Esophagus muscularis mucosa (tissue), 3 donors: ENCODE data around the gene JMJD1C.

Source experiments
- POLR2A ChIP-seq: fragments of 450-650 bp; IDR thresholded peaks from one replicate; pipeline ENCODE4 v1.6.1; 2017; ENCODE audit warnings: antibody characterized with exemption, moderate library complexity, mild to moderate bottlenecking, low read depth
- TF ChIP-seq, protein P1 (sequence below), 3 experiments: fragments of 200-600 bp in 2 of 3; fragments of 450-650 bp in 1 of 3; sonication (generic) in 2 of 3; IDR thresholded peaks; one replicate each; pipeline ENCODE4 v1.5.1; 2017 to 2019; ENCODE audit warnings: antibody characterized with exemption in 3 of 3, mild to moderate bottlenecking in 2 of 3, moderate library complexity in 1 of 3

DNA sequence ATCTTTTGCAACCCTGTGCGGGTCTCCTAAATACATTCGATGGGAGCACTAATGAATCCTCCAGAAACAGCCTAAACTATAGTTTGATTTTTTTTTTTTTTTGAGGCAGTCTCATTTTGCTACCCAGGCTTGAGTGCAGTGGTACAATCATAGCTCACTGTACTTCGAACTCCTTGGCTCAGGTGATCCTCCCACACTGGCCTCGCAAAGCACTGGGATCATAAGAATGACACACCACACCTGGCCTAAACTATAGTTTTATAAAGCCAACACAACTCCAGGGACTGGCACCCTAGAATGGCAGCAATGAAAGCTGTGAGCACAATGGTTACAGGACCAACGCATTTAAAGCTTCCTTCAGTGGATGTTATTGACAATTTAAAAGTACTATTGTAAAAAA, 14.5 kb upstream of the JMJD1C start:
- TF ChIP-seq, protein P1, sequence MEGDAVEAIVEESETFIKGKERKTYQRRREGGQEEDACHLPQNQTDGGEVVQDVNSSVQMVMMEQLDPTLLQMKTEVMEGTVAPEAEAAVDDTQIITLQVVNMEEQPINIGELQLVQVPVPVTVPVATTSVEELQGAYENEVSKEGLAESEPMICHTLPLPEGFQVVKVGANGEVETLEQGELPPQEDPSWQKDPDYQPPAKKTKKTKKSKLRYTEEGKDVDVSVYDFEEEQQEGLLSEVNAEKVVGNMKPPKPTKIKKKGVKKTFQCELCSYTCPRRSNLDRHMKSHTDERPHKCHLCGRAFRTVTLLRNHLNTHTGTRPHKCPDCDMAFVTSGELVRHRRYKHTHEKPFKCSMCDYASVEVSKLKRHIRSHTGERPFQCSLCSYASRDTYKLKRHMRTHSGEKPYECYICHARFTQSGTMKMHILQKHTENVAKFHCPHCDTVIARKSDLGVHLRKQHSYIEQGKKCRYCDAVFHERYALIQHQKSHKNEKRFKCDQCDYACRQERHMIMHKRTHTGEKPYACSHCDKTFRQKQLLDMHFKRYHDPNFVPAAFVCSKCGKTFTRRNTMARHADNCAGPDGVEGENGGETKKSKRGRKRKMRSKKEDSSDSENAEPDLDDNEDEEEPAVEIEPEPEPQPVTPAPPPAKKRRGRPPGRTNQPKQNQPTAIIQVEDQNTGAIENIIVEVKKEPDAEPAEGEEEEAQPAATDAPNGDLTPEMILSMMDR (IDR thresholded peaks at IDR 0.05) = no peak
- no peak for TF ChIP-seq POLR2A
